PC-3 (cell line): ENCODE data around the gene CHRNA3. TPM values are rescaled to one million over a fixed set of nuclear protein-coding genes. Genes with fewer than 3 reads are reported as not detected.

Experiments
- ATAC-seq: fragments of 200-7000 bp; cut with Tn5 transposase; 2 replicates; pipeline ENCODE4 v1.9.1; 2020; ENCODE audit warnings: mild to moderate bottlenecking, moderate library complexity
- BruUV-seq: library from RNA; stranded (reverse); fragments of 400-500 nt; replicated peaks from 2 replicates; lab custom pipeline; 2021; lab: Mats Ljungman, UMichigan
- CTCF ChIA-PET: fragments of 300-600 bp; sonication (Branson Sonifier 250); formaldehyde crosslinking; loops from one replicate; lab custom pipeline; 2022; ENCODE audit warnings: antibody characterized with exemption; lab: Charles Lee
- POLR2A ChIA-PET: fragments of 300-600 bp; sonication (Branson Sonifier 250); formaldehyde crosslinking; loops from one replicate; lab custom pipeline; 2022; ENCODE audit warnings: antibody characterized with exemption; ENCODE audit not compliant: unreplicated experiment; lab: Charles Lee
- DNase-seq: peaks from one replicate; pipeline ENCODE4 v3.0.0-alpha.2; 2015
- H2AFZ ChIP-seq: fragments of 300-600 bp; sonication (generic); 2 replicates; pipeline ENCODE4 v1.6.0; 2016; ENCODE audit warnings: antibody characterized with exemption, low read length
- H3F3A ChIP-seq: fragments of 300-600 bp; sonication (generic); one replicate; pipeline ENCODE4 v1.6.0; 2017; ENCODE audit warnings: antibody characterized with exemption, low read length, control low read depth, mild to moderate bottlenecking; ENCODE audit not compliant: unreplicated experiment
- H3K27ac ChIP-seq: fragments of 300-600 bp; sonication (generic); 2 replicates; pipeline ENCODE4 v1.5.1; 2016; ENCODE audit warnings: mild to moderate bottlenecking, low read length
- H3K27me3 ChIP-seq: fragments of 300-600 bp; sonication (generic); 2 replicates; pipeline ENCODE4 v1.6.1; 2016; ENCODE audit warnings: low read length, mixed read lengths
- H3K36me3 ChIP-seq: fragments of 300-600 bp; sonication (generic); 2 replicates; pipeline ENCODE4 v1.6.1; 2016; ENCODE audit warnings: low read depth, mixed run types, low read length, mixed read lengths
- H3K4me1 ChIP-seq: fragments of 300-600 bp; sonication (generic); 2 replicates; pipeline ENCODE4 v1.5.1; 2016; ENCODE audit warnings: low read length; ENCODE audit not compliant: insufficient read depth
- H3K4me2 ChIP-seq: fragments of 300-600 bp; sonication (generic); 2 replicates; pipeline ENCODE4 v1.6.0; 2016; ENCODE audit warnings: low read length
- H3K4me3 ChIP-seq: fragments of 300-600 bp; sonication (generic); 2 replicates; pipeline ENCODE4 v1.5.1; 2016; ENCODE audit warnings: mild to moderate bottlenecking, low read length, mixed read lengths
- H3K79me2 ChIP-seq: fragments of 300-600 bp; sonication (generic); 2 replicates; pipeline ENCODE4 v1.6.1; 2017; ENCODE audit warnings: low read length, mixed read lengths
- H3K9ac ChIP-seq: fragments of 300-600 bp; sonication (generic); 2 replicates; pipeline ENCODE4 v1.6.0; 2016; ENCODE audit warnings: mild to moderate bottlenecking, low read length
- H3K9me2 ChIP-seq: fragments of 300-600 bp; sonication (generic); replicated peaks from 2 replicates; pipeline ENCODE4 v1.6.1; 2016; ENCODE audit warnings: mixed run types, low read length, mixed read lengths
- H3K9me3 ChIP-seq: fragments of 300-600 bp; sonication (generic); 2 replicates; pipeline ENCODE4 v1.6.1; 2016; ENCODE audit warnings: low read length, mixed read lengths
- H4K20me1 ChIP-seq: fragments of 300-600 bp; sonication (generic); 2 replicates; pipeline ENCODE4 v1.6.1; 2016; ENCODE audit warnings: low read length, mixed read lengths
- CTCF ChIP-seq: fragments of 300-600 bp; sonication (generic); conservative IDR thresholded peaks from 2 replicates; pipeline ENCODE4 v1.5.1; 2017; ENCODE audit warnings: antibody characterized with exemption, low read depth, mild to moderate bottlenecking, low read length
- EZH2 ChIP-seq: fragments of 300-600 bp; sonication (generic); IDR thresholded peaks from one replicate; pipeline ENCODE4 v1.6.1; 2017; ENCODE audit warnings: antibody characterized with exemption, mild to moderate bottlenecking, low read length; ENCODE audit not compliant: unreplicated experiment
- EZH2phosphoT487 ChIP-seq: fragments of 300-600 bp; sonication (generic); IDR thresholded peaks from 2 replicates; pipeline ENCODE4 v1.6.1; 2018; ENCODE audit warnings: mild to moderate bottlenecking, antibody characterized with exemption, low read length, borderline replicate concordance
- intact Hi-C: fragments of 100-400 bp; cut with micrococcal nuclease; formaldehyde crosslinking; loops from 2 replicates; pipeline ENCODE4 v1.9.0; 2023
- total RNA-seq: library from RNA; depleted of rRNA; stranded (reverse); fragments of >200 nt; gene quantifications from 2 replicates; pipeline ENCODE4 v1.2.3, GENCODE V29; 2014

Gene CHRNA3
- total RNA-seq, 1 experiment from 2014 or later: not detected

- H3K27ac ChIP-seq: no peak overlapping the region
- no peaks in the 10 kb centered on the region for H3F3A ChIP-seq
- no peaks in the 10 kb centered on the region for H3K27me3 ChIP-seq
- DNase-seq (peak; percentile 74), ATAC-seq (peak; percentile 75)
- H3K79me2 ChIP-seq: no peaks in the 10 kb centered on the region
- no peaks in the 10 kb centered on the region for H3K9me2 ChIP-seq
- H4K20me1 ChIP-seq: no peaks in the 10 kb centered on the region
- TF ChIP-seq CTCF: peak; percentile 81
- TF ChIP-seq EZH2phosphoT487: no peak
- ChIA-PET POLR2A (no interaction called here), CTCF (interaction anchor here (0.6 kb wide), 1 partner anchor 933 kb away, joined by 3 read pairs; no protein-coding TSS in a partner anchor)
- BruUV-seq: no TSS peak
- H3K9me3 ChIP-seq: no peaks in the 10 kb centered on the region
- no peak overlapping the region for H3K4me3 ChIP-seq
- no peak overlapping the region for H2AFZ ChIP-seq
- intact Hi-C loops: no loop called here
- H3K36me3 ChIP-seq: no peaks in the 10 kb centered on the region
- no peak overlapping the region for H3K4me2 ChIP-seq
- no peaks in the 10 kb centered on the region for H3K4me1 ChIP-seq
- no peak overlapping the region for H3K9ac ChIP-seq
Observed at GRCh38 chr15:78638658-78639314, 18.0 kb upstream of the CHRNA3 start.

- no peak overlapping the region for H3K4me3 ChIP-seq
- no TSS peak for BruUV-seq
- no peaks in the 10 kb centered on the region for H3K9me2 ChIP-seq
- no peak overlapping the region for H3K27ac ChIP-seq
- no peak overlapping the region for H2AFZ ChIP-seq
- H3K9me3 ChIP-seq: no peaks in the 10 kb centered on the region
- no peak overlapping the region for H3K4me2 ChIP-seq
- no peaks in the 10 kb centered on the region for H4K20me1 ChIP-seq
- DNase-seq (no peak), ATAC-seq (no peak)
- no peak overlapping the region for H3K9ac ChIP-seq
- ChIA-PET POLR2A (interaction anchor here (0.6 kb wide), 1 partner anchor 375 kb away, joined by 3 read pairs; no protein-coding TSS in a partner anchor), CTCF (interaction anchor here (0.6 kb wide), 1 partner anchor 932 kb away, joined by 3 read pairs; no protein-coding TSS in a partner anchor)
- no peaks in the 10 kb centered on the region for H3K36me3 ChIP-seq
- intact Hi-C loops: no loop called here
- no peaks in the 10 kb centered on the region for H3K79me2 ChIP-seq
- H3K4me1 ChIP-seq: no peaks in the 10 kb centered on the region
- TF ChIP-seq EZH2 (no peak), CTCF (no peak), EZH2phosphoT487 (no peak)
- no peaks in the 10 kb centered on the region for H3F3A ChIP-seq
- 0 out of 2 replicates have a peak, but pooled peaks cover 1% of the 10 kb centered on the region for H3K27me3 ChIP-seq
Observed at GRCh38 chr15:78637776-78638435, 17.1 kb upstream of the CHRNA3 start.

- H3K9me3 ChIP-seq: no peaks in the 10 kb centered on the region
- DNase-seq (no peak), ATAC-seq (no peak)
- ChIA-PET POLR2A (no interaction called here), CTCF (no interaction called here)
- H3K79me2 ChIP-seq: no peaks in the 10 kb centered on the region
- no TSS peak for BruUV-seq
- no peaks in the 10 kb centered on the region for H4K20me1 ChIP-seq
- intact Hi-C loops: no loop called here
- no peaks in the 10 kb centered on the region for H3F3A ChIP-seq
- no peaks in the 10 kb centered on the region for H3K36me3 ChIP-seq
- H3K4me2 ChIP-seq: no peak overlapping the region
- no peak overlapping the region for H3K4me3 ChIP-seq
- H3K27ac ChIP-seq: no peak overlapping the region
- no peaks in the 10 kb centered on the region for H3K9me2 ChIP-seq
- no peak overlapping the region for H2AFZ ChIP-seq
- no peak for TF ChIP-seq CTCF
- TF ChIP-seq EZH2: no peak
- TF ChIP-seq EZH2phosphoT487: no peak
- H3K27me3 ChIP-seq: 0 out of 2 replicates have a peak, but pooled peaks cover 4% of the 10 kb centered on the region
- no peaks in the 10 kb centered on the region for H3K4me1 ChIP-seq
- no peak overlapping the region for H3K9ac ChIP-seq
Observed at GRCh38 chr15:78636378-78636859, 15.6 kb upstream of the CHRNA3 start.
